DMS53 treated with DMSO at 0.1 percent for 48 hours (cell line): ENCODE data around the gene LMX1A.

ENCODE experiments used
- DNase-seq: peaks from one replicate; lab custom pipeline; 2025; ENCODE audit not compliant: unreplicated experiment; lab: John Stamatoyannopoulos, UW

The LMX1A gene

DNA sequence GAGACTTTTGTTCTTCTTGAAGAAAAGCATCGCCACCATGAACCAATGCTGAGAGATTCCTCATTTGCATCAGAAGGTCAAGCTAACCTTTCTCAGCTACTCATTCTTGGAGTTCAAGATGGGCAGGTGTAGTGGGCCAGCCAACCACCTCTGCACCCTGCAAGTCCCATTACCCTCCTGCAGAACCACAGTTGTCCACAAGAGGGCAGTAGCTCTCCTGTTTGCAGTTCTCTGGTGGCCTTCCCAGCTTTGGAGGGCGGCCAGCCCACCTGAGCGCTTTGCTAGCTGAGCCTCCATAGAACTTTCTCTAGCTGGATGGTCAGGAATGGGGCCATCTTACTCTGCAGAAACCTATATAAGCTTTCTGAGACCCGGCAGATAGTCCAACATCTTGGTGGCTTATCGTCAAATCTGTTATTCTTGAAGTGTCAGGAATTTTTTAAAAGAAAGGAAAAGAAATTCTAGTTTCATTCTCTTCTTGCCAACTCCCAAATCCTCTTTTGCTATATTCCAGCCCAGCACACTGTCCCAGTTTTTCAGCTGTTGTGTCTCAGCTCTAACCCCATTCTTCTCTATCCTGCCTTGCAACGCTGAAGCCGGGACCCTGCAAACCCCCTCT is 11.0 kb upstream of the LMX1A start:
- peak; percentile 53 for DNase-seq

GRCh38 chr1:165365341-165365740 is 8.8 kb upstream of the LMX1A start:
- no peak for DNase-seq

GRCh38 chr1:165364568-165365133 is 8.1 kb upstream of the LMX1A start:
- DNase-seq = no peak

DNA sequence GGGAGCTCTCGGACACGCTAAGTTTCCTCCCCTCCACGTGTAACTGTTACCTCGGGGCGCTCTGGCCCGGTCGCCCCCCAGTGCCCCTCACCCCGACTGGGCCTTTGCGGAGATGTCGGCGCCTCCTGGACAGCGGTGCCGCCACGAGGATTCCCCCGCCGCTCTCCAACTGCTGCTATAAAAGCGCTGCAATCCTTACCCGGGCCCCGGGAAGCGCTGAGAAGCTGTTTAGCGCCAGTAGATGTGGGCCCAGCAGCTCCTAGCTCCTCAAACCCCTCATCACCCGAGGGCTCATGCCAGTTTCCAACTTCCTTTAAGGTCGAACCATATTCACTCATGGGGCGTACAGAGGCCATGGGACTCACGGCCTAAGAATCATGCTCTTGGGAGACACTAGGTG is 361 bp upstream of the LMX1A start:
- DNase-seq = no peak

- no peak for DNase-seq
Observed at GRCh38 chr1:165355139-165355976, 1.2 kb downstream of the LMX1A start.

DNA sequence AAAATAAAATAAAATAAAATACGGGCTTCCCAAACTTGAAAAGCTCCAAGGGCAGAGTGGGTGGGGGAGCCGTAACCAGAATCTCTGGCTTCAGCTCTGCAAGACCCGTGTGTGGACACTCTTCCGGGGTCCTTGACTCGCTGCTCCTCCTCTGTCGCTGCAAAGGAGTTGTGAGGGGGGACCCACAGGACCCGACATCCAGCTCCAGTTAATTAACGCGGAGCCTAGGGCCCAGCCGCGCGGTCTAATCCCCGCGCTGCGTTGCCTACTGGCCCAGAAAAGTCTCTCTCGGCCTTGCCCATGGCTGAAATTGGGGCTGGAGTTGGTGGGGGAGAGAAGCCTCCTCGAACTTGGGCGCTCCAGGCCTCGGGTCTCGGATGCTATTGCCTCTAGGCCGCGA is 1.8 kb downstream of the LMX1A start:
- DNase-seq = peak; percentile 5

DNA sequence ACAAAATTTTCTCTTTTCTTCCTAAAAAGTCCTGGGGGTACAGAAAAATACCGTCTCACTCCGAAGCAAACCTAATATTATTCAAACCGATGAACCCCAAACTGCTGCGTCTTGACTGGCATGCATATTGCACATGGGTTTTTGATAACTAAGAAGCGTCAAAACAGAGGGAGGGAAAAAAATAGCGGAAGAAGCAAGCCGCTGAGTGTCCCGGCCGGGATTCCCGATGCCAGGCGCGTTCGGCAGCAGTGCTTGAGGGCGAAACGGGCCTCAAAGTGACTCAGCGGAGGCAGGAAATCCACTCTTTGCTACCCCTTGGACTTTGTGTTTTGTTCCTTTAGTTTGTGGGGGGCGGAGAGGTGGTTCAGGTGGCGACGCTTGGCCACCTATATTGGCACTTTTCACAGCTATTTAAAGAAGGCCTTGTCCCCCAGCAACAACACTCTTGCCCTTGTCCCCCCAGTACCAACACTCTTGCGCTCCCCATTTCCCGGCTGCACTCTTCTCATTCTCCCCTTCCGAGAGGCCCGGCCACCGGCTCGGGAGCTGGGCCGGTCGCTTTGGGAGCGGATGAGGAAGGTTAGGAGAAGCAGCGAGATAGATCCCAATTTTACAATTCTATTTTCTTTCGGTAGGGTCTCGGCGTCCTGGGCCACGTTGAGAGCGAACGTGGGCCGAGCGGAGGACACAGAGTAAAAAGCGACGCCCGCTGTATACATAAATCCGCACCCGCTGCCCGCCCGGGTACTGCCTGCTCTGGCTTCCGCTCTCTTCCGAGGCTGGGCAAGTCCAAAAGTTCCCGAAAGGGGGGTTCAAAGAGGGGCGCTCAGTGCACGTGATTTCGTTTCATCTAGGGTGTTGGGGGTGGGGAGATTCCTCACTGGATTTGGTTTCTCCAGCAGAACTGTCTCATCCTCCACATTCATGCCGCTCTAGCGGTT is 2.5 kb downstream of the LMX1A start:
- DNase-seq = peak; percentile 39

DNA sequence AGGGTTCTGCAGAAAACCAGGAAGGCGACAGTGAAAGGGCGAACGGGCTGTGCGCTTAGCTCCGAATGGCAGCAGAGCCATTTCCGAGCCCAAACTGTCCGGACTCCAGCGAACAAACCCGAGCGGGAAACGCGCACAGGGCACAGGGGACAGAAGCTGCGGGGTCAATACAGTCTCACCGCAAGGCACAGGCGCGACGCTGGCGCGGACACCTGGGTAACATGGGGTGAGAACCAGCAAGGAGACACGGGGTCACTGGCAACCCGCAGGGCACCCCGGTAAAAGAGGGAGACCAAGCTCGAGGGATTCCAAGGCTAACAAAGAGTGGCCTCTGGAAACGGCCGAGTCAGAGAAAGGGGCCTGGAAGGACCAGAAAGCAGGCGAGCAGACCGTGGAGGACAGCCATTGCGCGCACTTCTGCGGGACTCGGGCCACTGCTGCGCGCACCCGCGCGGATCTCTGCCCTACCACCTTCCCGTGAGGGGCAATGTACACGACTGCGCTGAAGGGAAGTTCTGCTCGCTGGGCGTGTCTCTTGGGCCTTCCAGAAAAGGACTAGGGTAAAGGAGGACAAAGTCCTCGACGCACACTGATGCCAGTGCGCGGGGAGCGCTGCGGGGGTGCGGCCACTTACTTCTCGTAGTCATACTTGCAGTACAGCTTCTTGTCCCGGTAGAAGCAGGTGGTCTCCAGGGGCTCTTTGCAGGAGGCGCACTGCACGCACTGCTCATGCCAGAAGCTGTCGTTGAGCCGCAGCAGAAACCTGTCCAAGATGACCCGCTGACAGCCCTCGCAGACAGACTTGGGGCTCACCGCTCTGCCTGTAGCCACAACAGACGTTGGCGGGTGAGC is 3.8 kb downstream of the LMX1A start:
- peak; percentile 25 for DNase-seq

DNA sequence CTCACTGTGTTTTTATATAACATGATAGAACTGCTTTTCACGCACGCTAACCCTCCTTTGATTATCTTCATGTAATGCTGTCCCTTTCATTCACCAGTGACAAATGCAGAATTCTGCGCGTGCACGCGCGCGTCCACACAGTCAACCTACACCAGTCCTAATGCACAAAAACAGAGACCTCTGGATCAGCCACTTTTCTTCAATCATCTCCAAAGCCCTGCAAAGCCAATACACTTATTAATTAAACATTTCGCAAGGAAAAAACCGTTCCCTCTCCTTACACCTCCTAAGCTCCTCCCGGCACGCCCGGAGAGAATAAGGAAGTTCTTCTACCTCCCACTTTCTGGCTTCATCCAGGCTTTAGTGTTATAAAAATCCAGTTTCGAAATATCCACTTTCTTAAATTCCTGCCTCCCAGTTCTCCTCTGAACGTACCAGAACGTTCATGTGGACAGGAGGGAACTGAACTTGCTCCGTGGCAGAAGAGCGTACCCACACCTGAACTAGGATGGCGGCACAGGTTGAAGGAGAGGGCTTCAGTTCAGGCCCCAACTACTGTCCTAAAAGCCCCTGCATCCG is 4.6 kb downstream of the LMX1A start:
- DNase-seq = no peak

DNA sequence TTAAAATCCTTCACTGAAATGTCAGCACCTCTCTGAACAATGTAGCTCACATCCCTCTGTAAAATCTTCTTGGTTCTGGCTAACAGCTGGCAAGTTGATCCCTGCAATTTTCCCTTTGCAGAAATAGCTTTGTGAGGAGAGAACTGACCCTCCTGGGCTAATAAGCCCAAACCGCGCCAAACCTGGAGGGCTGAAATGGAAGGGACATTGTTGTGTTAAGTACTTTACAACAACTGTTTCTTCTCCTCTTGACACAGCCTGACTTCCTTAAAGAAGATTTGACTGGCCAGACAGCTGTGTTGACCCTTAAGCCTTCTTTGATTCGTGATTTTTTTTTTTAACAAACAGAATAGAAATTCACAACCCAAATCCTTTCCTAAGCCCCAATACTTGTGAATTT is 5.7 kb downstream of the LMX1A start:
- DNase-seq = no peak

DNA sequence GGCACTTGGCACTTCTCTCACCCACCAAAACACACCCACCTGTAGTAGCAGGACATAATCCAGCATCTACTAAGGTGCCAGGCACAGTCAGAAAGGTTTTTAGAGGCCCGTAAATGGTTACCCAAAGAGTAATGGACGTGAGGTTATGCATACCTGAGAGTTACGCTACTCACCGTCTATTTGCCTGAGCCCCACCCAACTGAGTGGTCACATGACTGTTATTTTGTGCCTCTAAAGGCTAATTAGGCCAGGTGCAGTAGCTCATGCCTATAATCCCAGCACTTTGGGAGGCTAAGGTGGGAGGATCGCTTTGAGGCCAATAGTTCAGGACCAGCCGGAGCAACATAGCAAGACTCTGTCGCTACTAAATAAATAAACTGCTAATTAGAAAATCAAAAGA is 11.0 kb downstream of the LMX1A start:
- DNase-seq = no peak

DNA sequence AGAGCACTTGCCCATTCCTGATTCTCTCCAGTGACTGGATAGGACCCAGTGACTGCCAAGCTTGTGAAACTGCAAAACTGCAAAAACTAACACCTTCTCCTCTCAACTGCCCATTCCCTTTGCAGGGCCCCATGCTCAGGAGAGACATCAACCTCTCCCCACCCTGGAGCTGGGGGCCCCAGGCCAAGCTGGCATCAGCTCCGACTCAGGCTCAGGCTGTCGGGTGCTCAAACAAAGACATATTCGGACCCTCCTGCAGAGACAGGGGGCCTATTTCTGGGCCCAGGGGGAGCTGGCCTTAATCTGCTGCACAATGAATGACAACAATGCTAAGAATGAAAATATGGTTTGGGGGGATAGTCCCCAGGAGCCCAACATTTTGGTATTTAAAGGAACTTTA is 11.8 kb downstream of the LMX1A start:
- DNase-seq = no peak

- DNase-seq = no peak
Observed at GRCh38 chr1:165344198-165344597, 12.3 kb downstream of the LMX1A start.

DNA sequence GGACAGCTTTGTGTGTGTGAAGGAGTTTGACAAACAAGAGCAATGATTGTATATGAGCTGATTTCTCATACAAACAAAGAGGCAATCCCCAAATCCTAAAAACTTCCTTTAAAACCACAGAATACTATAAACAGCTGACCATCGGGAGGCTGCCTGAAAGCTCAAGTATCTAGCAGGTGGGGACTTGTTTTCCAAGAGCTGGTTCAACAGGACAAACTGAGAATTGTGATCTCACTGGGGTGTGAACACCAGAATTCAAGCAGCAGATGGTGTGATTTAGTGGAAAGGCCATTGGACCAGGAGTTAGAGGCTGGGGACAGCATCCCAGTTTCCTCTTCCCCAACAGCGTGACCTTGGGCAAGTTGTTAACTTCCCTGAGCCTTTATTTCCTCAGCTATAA is 13.9 kb downstream of the LMX1A start:
- no peak for DNase-seq

GRCh38 chr1:165342168-165342567 is 14.3 kb downstream of the LMX1A start:
- no peak for DNase-seq

DNA sequence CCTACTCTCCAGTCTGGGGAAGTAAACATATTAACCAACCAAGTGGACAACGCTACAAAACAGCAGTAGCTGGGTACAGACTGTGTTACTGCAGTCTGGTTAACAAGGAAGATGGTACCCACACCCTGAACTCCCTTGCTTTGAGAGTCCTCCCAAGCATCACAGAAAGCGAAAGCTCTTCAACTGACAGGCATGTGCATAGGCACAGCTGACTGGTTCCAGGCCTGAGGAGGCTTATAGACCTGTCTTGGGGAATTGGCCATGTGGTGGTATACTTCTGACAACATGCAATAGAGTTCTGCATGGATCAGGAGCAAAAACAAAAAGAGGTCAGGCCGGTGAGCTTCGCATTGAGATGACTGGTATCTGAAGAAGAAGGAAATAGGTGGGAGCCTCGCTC is 17.4 kb downstream of the LMX1A start:
- no peak for DNase-seq

DNA sequence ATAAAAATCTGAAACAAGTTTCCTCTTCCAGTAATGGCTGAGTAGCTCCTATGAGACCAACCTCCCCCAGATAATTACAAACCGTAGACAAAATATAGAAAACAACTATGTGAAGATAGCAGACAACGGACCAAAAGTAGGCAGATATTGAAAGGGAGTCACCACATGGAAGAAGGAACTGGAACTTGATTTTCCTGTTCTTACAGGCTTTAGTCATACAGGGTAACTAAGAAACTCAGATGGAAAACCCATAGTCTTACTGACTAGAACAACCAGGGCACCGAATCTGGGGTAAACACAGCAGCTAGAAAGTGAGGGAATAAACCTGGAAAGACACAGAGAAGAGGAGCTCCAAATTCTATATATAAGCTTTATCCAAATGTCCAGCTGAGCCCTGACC is 26.0 kb downstream of the LMX1A start:
- peak; percentile 36 for DNase-seq

- no peak for DNase-seq
Observed at GRCh38 chr1:165329104-165329503, 27.4 kb downstream of the LMX1A start.

- no peak for DNase-seq
Observed at GRCh38 chr1:165328136-165328535, 28.4 kb downstream of the LMX1A start.

- DNase-seq = no peak
Observed at GRCh38 chr1:165327538-165327937, 29.0 kb downstream of the LMX1A start.
